Lower leg skin (tissue), 4 donors: Measurements from ENCODE around the gene ZNF689. TPM values are rescaled to one million over a fixed set of nuclear protein-coding genes. Genes with fewer than 3 reads are reported as not detected.

ENCODE experiments used
- DNase-seq, 2 donors: peaks; one replicate each; pipeline ENCODE4 v3.0.0-alpha.2; 2019; ENCODE audit warnings: low spot score in 2 of 2
- H3K4me3 ChIP-seq: fragments of 200-600 bp; sonication (generic); 2 replicates; pipeline ENCODE4 v1.5.1; 2017; ENCODE audit warnings: mild to moderate bottlenecking, low read depth; ENCODE audit not compliant: poor library complexity, severe bottlenecking
- POLR2A ChIP-seq, 2 donors: fragments of 450-650 bp; IDR thresholded peaks; one replicate each; pipeline ENCODE4 v1.6.1; 2016 to 2017; ENCODE audit warnings: antibody characterized with exemption in 2 of 2, mild to moderate bottlenecking in 1 of 2, moderate library complexity in 1 of 2
- WGBS, 2 donors: methylation state at CpG; one replicate each; pipeline ENCODE4 v1.1.5; 2018; 5-methylcytosine and 5-hydroxymethylcytosine counted together
- intact Hi-C: fragments of 100-400 bp; cut with DNase I; formaldehyde crosslinking; loops from one replicate; pipeline ENCODE4 v1.15.0; 2023; ENCODE audit warnings: low total_unique reads
- total RNA-seq, 4 donors: library from RNA; depleted of rRNA; stranded (reverse); fragments of >200 nt; gene quantifications; one replicate each; pipeline ENCODE4 v1.1.0, GENCODE V29; 2016
- TF ChIP-seq, protein P1 (sequence below), 3 donors: fragments of 450-650 bp; IDR thresholded peaks; one replicate each; pipeline ENCODE4 v1.5.1; 2016; ENCODE audit warnings: antibody characterized with exemption in 3 of 3, mild to moderate bottlenecking in 3 of 3, moderate library complexity in 2 of 3

Gene ZNF689
- total RNA-seq, 4 donors from 2014 or later, result 3.2 to 9.1 (median 6.7) TPM

DNA sequence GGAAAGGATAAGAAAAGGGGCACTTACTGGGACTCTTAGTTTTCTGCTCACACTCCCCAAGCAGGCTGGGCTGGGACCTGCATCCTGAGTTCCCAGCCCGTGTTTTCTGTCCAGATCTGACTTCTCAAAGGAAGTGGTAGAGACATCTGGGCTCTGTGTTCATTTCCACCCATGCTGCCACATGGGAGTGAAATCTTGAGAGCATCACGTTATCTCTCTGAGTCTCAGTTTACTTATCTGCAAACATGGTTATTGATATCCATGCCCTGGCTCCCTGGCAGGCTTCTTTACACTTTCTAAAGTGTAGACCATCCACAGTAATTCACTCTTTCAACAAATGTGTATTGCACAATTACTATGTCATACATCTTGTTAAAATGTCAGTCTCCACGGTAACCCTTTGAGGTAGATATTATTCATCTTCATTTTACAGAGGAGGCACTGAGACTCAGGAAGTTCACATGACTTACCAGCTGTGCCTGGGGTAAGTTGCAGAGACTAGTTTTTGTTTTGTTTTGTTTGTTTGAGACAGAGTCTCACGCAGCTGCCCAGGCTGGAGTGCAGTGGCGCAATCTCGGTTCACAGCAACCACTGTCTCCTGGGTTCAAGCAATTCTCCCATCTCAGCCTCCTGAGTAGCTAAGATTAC lies 42.1 kb downstream of the ZNF689 start:
- 44 to 50% methylated on average over 6 of the region's 6 CpGs for WGBS, 2 donors
- H3K4me3 ChIP-seq, result no peak overlapping the region
- intact Hi-C loops, result loop anchor here (10.0 kb wide), 1 partner anchor 67 kb away; no protein-coding TSS in a partner anchor
- no peak for TF ChIP-seq POLR2A (IDR thresholded peaks at IDR 0.05)
- no peak for DNase-seq

DNA sequence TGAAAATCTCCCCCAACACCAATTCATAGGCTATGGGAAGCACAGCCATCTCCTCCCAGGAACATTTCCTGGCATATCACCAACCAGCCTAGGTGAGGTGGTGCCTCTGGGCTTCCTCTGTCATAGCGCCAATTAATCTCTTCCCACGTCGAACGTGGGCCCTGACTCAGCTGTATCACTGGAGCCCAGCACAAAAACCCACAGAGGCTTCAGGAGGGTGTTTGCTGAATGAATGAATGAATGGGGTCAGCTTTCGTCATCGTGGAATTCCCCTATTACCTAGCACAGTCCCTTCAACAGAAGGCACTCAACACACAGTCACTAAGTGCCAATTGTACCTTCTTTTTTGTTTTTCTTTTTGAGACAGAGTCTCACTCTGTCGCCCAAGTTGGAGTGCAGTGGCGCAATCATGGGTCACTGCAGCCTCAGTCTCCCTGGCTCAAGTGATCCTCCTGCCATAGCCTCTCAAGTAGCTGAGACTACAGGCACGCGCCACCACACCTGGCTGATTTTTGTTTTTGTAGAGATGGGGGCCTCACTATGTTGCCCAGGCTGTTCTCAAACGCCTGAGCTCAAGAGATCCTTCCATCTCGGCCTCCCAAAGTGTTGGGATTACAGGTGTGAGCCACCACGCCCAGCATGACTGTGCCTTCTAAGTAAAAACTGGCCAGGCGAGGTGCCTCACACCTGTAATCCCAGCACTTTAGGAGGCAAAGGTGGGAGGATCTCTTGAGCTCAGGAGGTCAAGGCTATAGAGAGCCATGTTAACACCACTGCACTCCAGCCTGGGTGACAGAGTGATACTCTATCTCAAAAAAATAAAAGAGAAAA lies 42.8 kb downstream of the ZNF689 start:
- 66 to 74% methylated on average over 14 of the region's 14 CpGs for WGBS, 2 donors
- no peak overlapping the region for H3K4me3 ChIP-seq
- TF ChIP-seq POLR2A (IDR thresholded peaks at IDR 0.05), result no peak
- TF ChIP-seq, protein P1, sequence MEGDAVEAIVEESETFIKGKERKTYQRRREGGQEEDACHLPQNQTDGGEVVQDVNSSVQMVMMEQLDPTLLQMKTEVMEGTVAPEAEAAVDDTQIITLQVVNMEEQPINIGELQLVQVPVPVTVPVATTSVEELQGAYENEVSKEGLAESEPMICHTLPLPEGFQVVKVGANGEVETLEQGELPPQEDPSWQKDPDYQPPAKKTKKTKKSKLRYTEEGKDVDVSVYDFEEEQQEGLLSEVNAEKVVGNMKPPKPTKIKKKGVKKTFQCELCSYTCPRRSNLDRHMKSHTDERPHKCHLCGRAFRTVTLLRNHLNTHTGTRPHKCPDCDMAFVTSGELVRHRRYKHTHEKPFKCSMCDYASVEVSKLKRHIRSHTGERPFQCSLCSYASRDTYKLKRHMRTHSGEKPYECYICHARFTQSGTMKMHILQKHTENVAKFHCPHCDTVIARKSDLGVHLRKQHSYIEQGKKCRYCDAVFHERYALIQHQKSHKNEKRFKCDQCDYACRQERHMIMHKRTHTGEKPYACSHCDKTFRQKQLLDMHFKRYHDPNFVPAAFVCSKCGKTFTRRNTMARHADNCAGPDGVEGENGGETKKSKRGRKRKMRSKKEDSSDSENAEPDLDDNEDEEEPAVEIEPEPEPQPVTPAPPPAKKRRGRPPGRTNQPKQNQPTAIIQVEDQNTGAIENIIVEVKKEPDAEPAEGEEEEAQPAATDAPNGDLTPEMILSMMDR (IDR thresholded peaks at IDR 0.05), result no peak
- DNase-seq, result no peak
- intact Hi-C loops, result loop anchor here (10.0 kb wide), 1 partner anchor 67 kb away; no protein-coding TSS in a partner anchor

DNA sequence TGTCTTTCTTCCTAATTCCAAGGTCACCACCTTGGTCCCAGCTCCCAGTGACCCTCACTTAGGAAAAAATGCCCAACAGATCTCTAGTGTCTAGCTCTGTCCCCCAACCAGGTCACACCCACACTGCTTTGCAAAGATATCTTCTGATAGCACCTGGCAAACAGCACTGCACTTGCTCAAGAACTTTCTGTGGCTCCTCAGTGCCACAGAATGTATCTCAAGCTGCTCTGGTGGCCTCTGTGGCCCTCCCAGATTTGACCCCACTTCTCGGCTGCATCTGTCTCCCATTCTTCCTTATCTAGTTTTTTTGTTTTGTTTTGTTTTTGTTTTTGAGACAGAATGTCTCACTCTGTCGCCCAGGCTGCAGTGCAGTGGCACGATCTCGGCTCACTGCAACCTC lies 43.7 kb downstream of the ZNF689 start:
- TF ChIP-seq, protein P1 (IDR thresholded peaks at IDR 0.05), result no peak
- no peak for TF ChIP-seq POLR2A (IDR thresholded peaks at IDR 0.05)
- 87 to 93% methylated on average over 4 of the region's 4 CpGs for WGBS, 2 donors
- DNase-seq, result no peak

DNA sequence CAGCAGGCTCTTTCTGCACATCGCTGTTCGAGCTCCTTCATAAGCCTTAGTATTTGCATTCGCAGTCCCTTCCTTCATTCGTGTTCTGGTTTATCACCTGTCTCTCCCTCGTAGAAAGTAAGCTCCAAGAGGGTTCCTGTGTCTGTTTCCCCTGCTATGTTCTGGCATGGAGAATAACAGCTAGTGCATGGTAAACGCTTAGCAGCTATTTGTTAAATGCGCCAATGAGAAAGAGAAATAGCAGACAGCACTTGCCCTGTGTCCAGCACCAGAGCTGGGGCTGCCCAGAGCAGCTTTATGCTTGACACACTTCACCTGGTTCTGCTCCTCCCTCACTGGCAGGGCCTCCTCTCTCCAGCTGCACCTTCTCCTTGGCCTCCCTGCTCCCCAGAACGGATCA lies 44.2 kb downstream of the ZNF689 start:
- H3K4me3 ChIP-seq, result no peak overlapping the region
- TF ChIP-seq, protein P1 (IDR thresholded peaks at IDR 0.05), result no peak
- no peak for TF ChIP-seq POLR2A (IDR thresholded peaks at IDR 0.05)
- DNase-seq, result no peak
- 70 to 75% methylated on average over 8 of the region's 8 CpGs for WGBS, 2 donors
- intact Hi-C loops, result loop anchor here (10.0 kb wide), 1 partner anchor 69 kb away; no protein-coding TSS in a partner anchor

More for the DNA sequence above, 43.7 kb downstream of the ZNF689 start:
- intact Hi-C loops, result loop anchor here (10.0 kb wide), 1 partner anchor 68 kb away; no protein-coding TSS in a partner anchor
- H3K4me3 ChIP-seq, result no peak overlapping the region

DNA sequence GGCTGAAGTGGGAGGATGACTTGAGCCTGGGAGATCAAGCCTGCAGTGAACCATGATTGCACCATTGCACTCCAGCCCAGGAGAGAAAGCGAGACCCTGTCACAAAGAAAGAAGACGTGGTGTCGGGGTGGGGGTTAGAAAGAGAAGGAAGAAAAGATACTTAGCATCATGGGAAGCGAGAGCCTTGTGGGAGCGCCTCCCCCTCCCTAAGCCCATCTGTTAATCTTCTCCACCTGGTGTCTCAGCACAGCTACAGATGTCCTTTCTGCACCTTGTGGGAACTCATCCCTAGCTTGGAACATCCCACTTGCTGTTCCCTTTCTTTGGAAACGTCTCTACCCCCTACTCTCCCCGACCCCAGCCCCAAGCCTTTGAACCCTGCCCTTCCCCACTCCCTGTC lies 44.7 kb downstream of the ZNF689 start:
- WGBS, 2 donors, result 62 to 63% methylated on average over 7 of the region's 7 CpGs
- TF ChIP-seq, protein P1 (IDR thresholded peaks at IDR 0.05), result no peak
- no peak for TF ChIP-seq POLR2A (IDR thresholded peaks at IDR 0.05)
- H3K4me3 ChIP-seq, result no peak overlapping the region
- intact Hi-C loops, result loop anchor here (10.0 kb wide), 1 partner anchor 69 kb away; no protein-coding TSS in a partner anchor
- DNase-seq, result no peak

DNA sequence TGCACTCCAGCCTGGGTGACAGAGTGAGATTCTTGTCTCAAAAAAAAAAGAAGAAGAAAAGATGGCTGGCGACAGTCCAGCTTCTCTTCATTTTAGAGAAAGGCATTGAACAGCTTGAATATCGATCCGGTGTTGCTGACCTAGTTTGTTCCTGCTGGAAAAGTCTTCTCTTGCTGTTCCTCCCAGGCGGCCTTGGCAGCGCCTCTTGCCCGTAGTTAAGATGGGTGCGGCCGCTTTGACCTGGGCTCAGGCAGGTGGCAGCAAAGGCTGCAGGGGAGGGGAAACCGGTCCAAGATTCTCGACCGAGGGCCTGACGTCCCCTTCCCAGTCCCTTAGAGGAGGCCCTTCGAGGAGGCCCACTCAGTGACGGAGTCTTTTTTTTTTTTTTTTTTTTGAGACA lies 48.2 kb downstream of the ZNF689 start:
- intact Hi-C loops, result loop anchor here (10.0 kb wide), 1 partner anchor 73 kb away; no protein-coding TSS in a partner anchor
- H3K4me3 ChIP-seq, result no peak overlapping the region
- WGBS, 2 donors, result 75 to 84% methylated on average over 14 of the region's 14 CpGs
- DNase-seq, result no peak
- no peak for TF ChIP-seq POLR2A (IDR thresholded peaks at IDR 0.05)
- TF ChIP-seq, protein P1 (IDR thresholded peaks at IDR 0.05), result no peak
